ENCODE measurements around the gene DSP. TPM values are rescaled to one million over a fixed set of nuclear protein-coding genes. Genes with fewer than 3 reads are reported as not detected.
A peak's percentile ranks its signal among the peaks of the same experiment; 100 is the strongest.

Gene DSP
- total RNA-seq, 1 experiment from 2014 or later: 39.5 TPM

DNA sequence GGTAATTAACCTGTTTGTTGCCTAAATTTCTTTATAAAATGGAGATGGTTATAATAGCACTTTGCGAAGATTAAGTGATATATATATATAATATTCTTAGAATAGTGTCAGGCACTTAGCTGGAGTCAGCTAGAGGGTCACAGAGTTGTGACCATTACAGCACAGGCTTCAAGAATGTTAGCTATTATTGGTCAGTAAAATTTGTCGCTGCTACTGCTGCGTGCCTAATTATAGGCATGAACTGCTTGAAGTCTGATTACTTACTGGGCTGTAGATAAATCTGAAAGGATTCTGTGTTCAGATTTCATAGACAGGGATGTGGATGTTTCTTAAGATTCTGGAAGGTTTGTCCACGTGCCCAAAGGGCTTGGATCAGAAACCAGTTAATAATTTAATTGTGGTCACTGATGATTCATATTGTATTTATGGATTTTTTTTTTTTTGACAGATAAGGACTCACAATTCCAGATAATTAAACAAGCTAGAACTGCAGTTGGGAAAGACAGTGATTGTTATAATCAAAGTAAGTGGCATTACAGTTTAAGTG is 53.2 kb downstream of the DSP start:
- no peak for DNase-seq (ENCODE audit: low spot score)

DNA sequence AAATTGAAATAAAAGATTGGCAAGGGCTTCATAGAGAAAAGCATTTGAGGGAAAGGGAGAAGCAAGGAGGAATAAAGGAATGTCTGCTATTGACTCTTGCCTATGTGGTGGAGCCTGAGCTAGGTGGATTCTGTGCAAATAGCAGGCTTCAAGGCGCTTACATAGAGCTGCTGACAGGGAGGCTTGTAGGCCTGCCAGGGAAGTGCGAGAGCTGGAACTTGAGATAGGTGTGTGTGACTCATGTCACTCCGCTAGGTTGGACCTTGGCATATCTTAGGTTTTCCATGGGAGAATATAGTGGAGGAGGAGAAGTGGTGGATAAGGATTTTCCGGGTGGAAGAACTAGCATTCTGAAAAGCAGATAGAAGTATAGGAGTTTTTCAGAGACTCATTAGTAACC is 62.5 kb downstream of the DSP start:
- DNase-seq (ENCODE audit: low spot score): no peak

DNA sequence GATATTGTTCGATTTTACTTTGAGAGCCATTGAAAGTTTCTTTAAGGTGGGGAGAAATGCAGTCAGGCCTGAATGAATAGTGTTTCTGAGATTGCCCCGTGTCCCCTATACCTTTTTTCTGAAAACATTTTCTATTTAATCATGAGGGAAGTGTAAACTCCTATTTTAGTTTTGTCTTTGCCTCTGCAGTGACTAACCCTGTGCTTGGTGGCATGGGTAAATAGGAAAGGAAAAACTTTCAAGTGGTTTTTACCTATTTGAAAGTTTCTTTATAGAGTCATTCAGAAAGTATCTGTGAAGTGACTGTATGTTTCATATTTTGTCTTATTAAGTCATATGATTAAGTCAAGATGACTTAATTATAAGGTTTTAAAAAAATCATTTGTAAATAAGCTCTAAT is 63.0 kb downstream of the DSP start:
- DNase-seq (ENCODE audit: low spot score): no peak

DNA sequence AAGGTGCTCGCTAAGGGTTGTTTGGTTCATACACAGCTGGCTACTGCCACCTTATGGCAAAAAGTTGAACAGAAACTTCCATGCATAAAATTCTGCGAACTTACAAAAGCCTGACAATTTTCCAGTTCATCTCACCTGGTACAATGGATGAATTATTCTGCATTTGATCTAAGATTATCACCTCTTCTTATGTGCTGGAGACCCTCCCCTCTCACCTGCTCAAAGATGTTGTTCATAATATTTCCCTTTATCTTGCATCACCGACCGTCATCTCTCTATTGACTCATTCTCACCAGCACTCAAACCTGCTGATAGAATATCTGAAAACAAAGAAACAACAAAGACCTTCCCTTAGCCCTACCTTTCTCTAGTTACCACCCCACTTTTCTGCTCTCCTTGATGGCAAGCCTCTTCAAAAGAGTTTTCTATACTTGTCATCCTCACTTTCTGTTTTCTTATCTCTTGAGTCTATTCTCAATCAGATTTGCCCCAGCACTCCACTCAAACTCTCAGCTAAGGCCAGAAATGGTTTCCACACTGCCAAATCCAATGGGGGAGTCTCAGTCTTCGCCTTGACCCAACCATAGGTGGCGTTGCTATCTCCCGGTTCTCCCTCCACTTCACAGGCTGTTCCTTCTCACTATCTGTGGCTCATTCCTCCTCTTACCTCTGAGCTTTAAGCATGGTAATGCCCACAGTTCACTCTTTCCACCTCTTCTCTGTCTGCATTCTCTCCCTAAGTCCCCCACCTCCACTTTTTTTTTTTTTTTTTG is 74.3 kb downstream of the DSP start:
- DNase-seq (ENCODE audit: low spot score): peak; percentile 35

DNA sequence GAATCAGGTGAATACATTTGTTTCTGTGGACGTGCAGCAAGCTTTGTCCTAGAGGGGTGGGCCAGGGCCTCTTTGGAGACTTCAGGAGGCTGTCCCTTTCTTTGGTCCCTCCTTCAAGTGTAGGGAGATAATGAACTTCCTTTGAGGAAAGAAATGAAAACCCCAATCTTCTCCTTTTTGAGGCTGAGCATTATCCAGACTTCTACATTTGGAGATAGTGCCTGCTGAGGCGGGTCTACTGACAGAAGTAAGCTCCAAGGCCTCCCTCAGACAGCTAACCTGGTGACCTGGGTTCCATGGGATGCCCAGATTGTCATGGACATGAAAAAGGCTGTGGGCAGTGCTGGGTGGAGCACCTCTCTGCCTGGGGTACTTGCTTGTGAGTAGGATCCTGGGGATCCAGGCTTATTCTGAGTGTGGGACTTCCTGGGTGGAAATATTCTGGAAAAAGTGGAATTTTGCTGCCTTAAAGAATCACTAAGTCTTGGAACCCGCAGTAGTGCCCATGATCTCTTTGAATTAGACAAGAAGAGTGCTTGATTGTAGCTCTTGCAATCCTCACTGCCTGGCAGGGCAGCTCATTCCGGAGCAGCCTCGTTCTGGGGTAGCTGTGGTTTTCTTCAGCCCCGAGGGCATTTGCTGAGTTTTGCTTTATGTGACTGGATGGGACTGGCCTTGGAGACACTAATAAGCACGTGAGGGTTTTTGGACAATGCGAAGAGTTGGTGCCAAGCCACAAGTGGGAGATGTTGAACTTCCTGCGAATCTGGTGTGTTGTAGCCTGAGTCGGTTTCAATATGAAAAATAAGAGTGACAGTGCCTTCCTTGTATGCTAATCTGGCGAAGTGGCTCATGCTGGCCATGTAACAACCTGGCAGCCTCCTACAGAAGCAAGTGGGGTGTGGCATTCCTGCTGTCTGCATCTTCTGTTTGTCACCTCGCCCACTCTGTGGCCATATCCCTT is 76.6 kb downstream of the DSP start:
- DNase-seq (ENCODE audit: low spot score): peak; percentile 89

DNA sequence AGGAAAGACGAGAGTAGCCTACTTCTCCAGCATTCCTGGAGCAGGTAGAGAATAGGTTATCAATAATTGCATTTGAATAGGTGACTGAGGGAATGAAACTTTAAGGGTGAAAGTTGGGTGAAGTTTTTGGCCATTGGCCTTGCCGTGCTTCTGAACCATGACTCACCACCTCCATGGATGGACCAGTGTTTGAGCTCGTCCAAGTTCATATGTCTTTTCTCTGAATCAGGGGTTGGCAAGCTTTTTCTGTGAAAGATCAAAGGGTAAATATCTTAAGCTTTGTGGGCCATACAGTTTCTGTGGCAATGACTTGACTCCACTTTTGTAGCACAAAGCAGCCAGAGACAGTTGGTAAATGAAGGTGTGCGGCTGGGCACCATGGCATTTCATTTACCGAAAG is 80.3 kb downstream of the DSP start:
- no peak for DNase-seq (ENCODE audit: low spot score)

DNA sequence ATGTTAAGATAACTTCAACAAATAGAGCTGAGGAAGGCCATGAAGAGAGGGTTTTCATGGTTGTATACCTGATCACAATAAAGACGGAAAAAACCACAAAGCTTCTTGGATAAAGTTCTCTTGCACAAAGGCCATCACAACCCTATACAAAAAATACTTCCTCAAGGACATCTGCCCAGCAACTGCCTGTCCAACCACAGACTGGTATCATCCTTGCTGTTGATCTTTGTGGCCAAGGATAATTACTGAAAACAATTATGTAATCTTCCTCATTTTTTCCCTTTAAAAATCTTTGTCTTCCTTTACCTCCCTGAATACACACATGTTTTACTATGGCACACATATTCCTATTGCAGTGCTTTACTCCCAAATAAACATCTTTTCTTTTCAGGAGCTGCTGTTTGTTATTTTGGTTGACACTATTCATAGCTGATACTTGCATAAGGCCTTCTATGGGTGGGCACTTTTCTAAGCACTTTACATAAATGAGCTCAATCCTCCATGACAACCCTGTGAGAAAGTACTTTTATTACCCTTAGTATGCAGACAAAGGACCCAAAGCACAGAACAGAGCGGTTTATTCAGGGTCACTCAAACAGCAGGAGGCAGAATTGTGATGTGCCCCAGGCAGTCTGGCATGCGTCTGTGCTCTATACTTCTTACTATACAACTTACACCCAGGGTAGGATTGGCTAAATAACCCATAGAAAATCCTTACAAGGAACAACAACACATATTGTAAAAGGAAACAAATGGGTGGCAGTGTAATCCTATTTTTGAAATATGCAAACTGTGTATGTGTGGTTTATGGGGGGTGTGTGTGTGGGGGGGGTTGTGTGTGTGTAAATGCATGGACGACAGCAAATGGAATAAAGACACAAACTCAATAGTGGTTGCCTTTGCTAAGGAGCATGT is 83.6 kb downstream of the DSP start:
- DNase-seq (ENCODE audit: low spot score): no peak

DNA sequence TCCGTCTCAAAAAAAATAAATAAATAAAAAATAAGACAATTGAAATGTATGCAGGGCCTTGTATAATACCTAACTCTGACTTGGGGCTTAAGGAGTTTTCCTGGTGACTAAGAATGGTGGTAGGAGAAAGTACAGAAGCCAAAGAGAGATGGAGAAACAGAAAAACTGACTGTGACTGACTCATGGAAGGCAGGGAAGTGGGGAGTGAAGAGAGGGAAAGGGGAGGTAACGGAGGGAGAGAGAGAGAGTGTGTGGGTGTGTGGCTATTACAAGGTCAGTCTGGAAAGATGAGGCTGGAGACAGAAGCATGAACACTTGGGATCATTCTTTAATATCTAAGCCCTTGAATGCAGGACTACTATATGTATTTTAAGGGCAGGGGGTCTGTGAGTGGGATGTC is 87.0 kb downstream of the DSP start:
- DNase-seq (ENCODE audit: low spot score): no peak

DNA sequence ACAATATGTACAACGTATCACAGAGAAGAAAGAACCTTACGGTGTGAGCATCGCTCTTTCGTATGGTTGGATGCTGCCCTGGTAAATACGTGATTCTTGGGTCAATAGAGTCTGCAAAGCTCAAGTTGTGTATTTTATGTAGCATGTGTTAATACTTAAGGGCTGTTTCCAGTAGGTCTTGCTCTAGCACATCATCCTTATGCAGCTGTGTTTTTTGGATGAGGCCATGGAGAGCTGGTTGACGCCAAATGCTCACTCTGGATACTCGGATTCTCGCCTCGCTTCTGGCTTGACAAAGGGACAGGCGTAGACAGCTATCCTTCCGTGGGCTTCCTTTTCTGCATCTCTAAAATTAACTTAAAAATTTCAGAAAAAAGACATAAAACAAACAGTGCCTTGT is 87.4 kb downstream of the DSP start:
- no peak for DNase-seq (ENCODE audit: low spot score)

DNA sequence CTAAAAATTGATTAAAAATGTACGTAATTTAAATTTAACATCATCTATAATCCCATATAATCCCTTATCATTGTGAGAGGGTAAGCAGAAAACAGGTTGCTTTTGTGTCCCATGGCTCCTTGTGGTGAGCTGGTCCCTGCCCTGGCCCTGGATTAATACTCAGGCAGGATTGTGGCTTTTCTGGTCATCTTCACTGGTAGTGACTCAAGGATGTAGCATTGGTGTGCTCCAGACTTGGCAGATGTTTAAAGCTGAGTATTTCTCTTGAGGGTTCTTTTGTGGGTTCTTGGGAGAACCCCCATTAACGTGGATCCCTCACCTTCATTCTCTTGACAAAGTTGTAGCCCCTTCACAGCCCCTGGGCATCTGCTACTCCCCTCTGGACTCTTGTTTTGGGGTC is 87.8 kb downstream of the DSP start:
- DNase-seq (ENCODE audit: low spot score): no peak

DNA sequence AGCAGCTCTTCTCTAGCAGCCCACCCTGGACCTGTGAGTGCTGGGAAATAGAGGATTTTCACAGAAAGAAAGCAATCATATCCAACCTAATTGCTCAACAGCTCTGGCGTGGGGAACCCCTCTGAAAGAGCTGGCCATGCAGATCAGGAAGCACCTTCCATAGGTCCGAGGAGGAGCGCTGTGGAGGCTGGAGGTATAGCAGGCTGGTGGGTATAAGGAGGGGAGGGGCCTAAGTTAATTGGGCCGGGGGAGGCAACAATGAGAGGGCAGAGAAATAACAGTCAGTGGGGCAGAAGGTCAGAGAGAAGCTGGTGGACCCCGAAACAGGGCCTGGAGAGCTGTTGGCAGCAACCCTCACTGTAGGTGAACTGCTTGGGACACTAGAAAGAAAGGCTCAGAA is 89.3 kb downstream of the DSP start:
- DNase-seq (ENCODE audit: low spot score): no peak

DNA sequence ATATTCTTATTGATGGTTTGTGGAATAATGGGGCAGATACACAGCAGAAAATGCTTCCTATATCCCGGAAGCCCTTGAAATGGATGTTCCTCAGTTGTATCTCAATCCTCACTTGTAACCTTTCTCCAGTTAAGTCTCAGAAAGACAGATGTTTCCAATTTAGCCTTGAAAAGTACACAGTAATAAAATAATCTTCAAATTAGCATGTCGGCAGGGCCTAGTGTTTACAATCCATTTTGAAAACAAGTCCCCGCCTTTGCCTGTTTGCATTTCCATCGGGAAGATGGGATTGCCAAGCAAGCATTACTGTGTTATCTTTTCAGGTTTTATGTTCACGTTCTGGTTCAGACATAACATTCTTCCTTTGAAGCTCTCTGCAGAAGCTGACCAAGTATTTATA is 90.0 kb downstream of the DSP start:
- no peak for DNase-seq (ENCODE audit: low spot score)

DNA sequence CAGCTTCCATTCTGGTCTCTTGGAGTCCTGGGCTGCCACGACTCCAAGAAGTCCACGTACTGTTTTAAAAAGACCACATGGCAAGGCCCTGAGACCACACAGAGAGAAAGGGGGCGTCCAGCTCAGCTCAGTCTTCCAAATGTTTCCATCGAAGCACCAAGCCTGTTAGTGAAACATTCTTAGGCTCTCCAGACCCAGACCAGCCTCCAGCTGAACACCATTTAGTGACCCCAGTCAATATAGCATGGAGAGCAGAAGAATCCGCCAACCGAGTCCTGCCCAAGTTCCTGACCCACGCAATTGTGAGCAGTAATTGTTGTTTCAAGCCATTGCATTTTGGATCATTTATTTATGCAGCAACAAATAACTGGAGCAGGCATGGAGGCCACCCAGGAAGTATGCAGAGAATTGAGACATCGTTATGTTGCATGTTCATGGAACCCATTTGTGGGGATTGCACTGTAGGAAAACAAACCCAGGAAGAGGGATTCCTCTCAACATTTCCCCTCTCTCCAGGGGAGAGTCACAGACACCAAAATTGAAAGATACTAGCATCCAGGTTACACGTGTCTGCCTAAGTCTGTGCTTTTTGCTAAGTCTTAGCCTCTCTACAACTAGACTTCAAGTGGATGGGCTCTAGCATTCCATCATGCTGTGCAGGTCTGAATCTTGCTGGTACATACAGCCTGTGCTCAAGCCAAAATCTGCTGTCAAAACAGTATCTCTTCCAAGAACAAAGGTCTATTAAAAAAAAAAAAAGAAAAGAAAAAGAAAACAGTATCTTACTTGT is 91.2 kb downstream of the DSP start:
- DNase-seq (ENCODE audit: low spot score): no peak

DNA sequence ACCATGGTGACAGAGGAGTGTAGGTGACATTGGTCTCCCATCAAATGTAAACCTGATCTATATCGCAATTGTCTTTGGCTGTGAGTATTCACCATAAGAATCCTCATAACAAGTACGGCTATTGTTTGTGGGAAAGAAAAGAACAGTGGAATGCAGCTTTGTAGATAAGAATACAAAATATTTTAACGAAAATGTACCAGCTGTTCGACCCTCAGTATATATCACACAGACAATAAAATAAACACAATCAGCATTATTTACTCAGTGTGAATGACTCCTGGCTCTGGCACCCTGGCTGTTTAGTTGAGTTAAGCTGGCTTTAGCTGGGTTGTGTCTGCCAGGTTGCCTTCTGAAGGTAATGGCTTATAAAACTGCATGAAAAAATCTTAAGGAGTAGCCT is 91.9 kb downstream of the DSP start:
- DNase-seq (ENCODE audit: low spot score): peak; percentile 38

DNA sequence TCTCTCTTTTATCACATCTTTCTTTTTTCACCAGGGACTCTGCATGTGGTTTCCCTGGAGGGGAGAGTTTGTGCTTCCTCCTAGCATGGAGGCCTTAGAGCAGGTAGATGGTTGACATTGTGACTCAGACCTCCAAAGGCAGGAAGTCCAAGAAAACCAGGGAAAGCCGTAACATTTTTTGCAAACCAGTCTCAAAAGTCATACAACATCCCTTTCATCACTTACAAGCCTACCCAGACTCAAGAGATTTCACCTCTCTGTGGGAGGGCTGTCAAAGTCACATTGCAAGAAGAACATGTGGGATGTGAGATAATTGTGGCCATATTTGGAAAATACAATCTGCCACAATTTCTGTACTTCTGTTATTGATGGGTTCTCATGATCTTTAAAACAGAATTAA is 94.7 kb downstream of the DSP start:
- DNase-seq (ENCODE audit: low spot score): peak; percentile 27

Other genes with a start within 250 kb of the DSP start
- 110 TPM in 2 replicates for gene SSR1, start 228.5 kb upstream of the DSP start, total RNA-seq (2014; rRNA removed; shearing (Covaris generic))
- gene CAGE1, start 151.9 kb upstream of the DSP start, total RNA-seq (2014; rRNA removed; shearing (Covaris generic)): not detected in 2 replicates
- 14.0 and 18.2 TPM in 2 replicates for gene RIOK1, start 151.9 kb upstream of the DSP start, total RNA-seq (2014; rRNA removed; shearing (Covaris generic))
- 12.6 and 17.0 TPM in 2 replicates for gene SNRNP48, start 48.5 kb downstream of the DSP start, total RNA-seq (2014; rRNA removed; shearing (Covaris generic))
- 0.07 and 0.22 TPM in 2 replicates for gene BMP6, start 184.4 kb downstream of the DSP start, total RNA-seq (2014; rRNA removed; shearing (Covaris generic))

Measured in A172 (cell line).